ENCODE measurements around the gene LGALS9B. TPM values are rescaled to one million over a fixed set of nuclear protein-coding genes. Genes with fewer than 3 reads are reported as not detected.
"Not testable (repeated sequence)": the region's sequence is repeated elsewhere in the genome, so short reads cannot be mapped to it uniquely, and the experiment has no call there.

Gene LGALS9B
- polyA plus RNA-seq, 1 experiment: not detected

GRCh38 chr17:20464854-20465414, 2.4 kb downstream of the LGALS9B start:
- H3K9me3 ChIP-seq (ENCODE audit: control insufficient read depth, insufficient read depth, low read length); H3K4me3 ChIP-seq (ENCODE audit: low read depth, low read length); CTCF ChIA-PET; H3K27me3 ChIP-seq (ENCODE audit: control insufficient read depth, insufficient read depth, low read length); H3K27ac ChIP-seq (ENCODE audit: low read depth, low read length); POLR2A ChIA-PET; DNase-seq (ENCODE audit: low read depth, low spot score): not testable (repeated sequence)

GRCh38 chr17:20462158-20462557, 5.2 kb downstream of the LGALS9B start:
- H3K9me3 ChIP-seq (ENCODE audit: control insufficient read depth, insufficient read depth, low read length); DNase-seq (ENCODE audit: low read depth, low spot score); H3K27me3 ChIP-seq (ENCODE audit: control insufficient read depth, insufficient read depth, low read length); POLR2A ChIA-PET; H3K27ac ChIP-seq (ENCODE audit: low read depth, low read length); CTCF ChIA-PET; H3K4me3 ChIP-seq (ENCODE audit: low read depth, low read length): not testable (repeated sequence)

GRCh38 chr17:20457848-20458381, 9.4 kb downstream of the LGALS9B start:
- DNase-seq (ENCODE audit: low read depth, low spot score); CTCF ChIA-PET; H3K4me3 ChIP-seq (ENCODE audit: low read depth, low read length); H3K27me3 ChIP-seq (ENCODE audit: control insufficient read depth, insufficient read depth, low read length); H3K9me3 ChIP-seq (ENCODE audit: control insufficient read depth, insufficient read depth, low read length); H3K27ac ChIP-seq (ENCODE audit: low read depth, low read length); POLR2A ChIA-PET: not testable (repeated sequence)

GRCh38 chr17:20455106-20455505, 12.2 kb downstream of the LGALS9B start:
- H3K27me3 ChIP-seq (ENCODE audit: control insufficient read depth, insufficient read depth, low read length); POLR2A ChIA-PET: not testable (repeated sequence)

GRCh38 chr17:20453820-20454434, 13.4 kb downstream of the LGALS9B start:
- CTCF ChIA-PET, POLR2A ChIA-PET: not testable (repeated sequence)

More at GRCh38 chr17:20455106-20455505, 12.2 kb downstream of the LGALS9B start:
- H3K27ac ChIP-seq (ENCODE audit: low read depth, low read length); H3K9me3 ChIP-seq (ENCODE audit: control insufficient read depth, insufficient read depth, low read length); DNase-seq (ENCODE audit: low read depth, low spot score); CTCF ChIA-PET; H3K4me3 ChIP-seq (ENCODE audit: low read depth, low read length): not testable (repeated sequence)

GRCh38 chr17:20450852-20451251, 16.5 kb downstream of the LGALS9B start:
- CTCF ChIA-PET; H3K4me3 ChIP-seq (ENCODE audit: low read depth, low read length); H3K9me3 ChIP-seq (ENCODE audit: control insufficient read depth, insufficient read depth, low read length); H3K27me3 ChIP-seq (ENCODE audit: control insufficient read depth, insufficient read depth, low read length); POLR2A ChIA-PET; H3K27ac ChIP-seq (ENCODE audit: low read depth, low read length); DNase-seq (ENCODE audit: low read depth, low spot score): not testable (repeated sequence)

More at GRCh38 chr17:20453820-20454434, 13.4 kb downstream of the LGALS9B start:
- H3K27me3 ChIP-seq (ENCODE audit: control insufficient read depth, insufficient read depth, low read length); H3K4me3 ChIP-seq (ENCODE audit: low read depth, low read length); H3K9me3 ChIP-seq (ENCODE audit: control insufficient read depth, insufficient read depth, low read length); H3K27ac ChIP-seq (ENCODE audit: low read depth, low read length); DNase-seq (ENCODE audit: low read depth, low spot score): not testable (repeated sequence)

GRCh38 chr17:20447534-20448321, 19.6 kb downstream of the LGALS9B start:
- H3K9me3 ChIP-seq (ENCODE audit: control insufficient read depth, insufficient read depth, low read length); POLR2A ChIA-PET; H3K4me3 ChIP-seq (ENCODE audit: low read depth, low read length); H3K27ac ChIP-seq (ENCODE audit: low read depth, low read length); CTCF ChIA-PET; DNase-seq (ENCODE audit: low read depth, low spot score); H3K27me3 ChIP-seq (ENCODE audit: control insufficient read depth, insufficient read depth, low read length): not testable (repeated sequence)

- CTCF ChIA-PET; H3K9me3 ChIP-seq (ENCODE audit: control insufficient read depth, insufficient read depth, low read length); H3K27ac ChIP-seq (ENCODE audit: low read depth, low read length); POLR2A ChIA-PET; H3K4me3 ChIP-seq (ENCODE audit: low read depth, low read length); DNase-seq (ENCODE audit: low read depth, low spot score); H3K27me3 ChIP-seq (ENCODE audit: control insufficient read depth, insufficient read depth, low read length): not testable (repeated sequence)
- TF ChIP-seq CTCF (IDR thresholded peaks at IDR 0.05; ENCODE audit: low read depth, low read length): peak; percentile 18; the same call in 1 of the 2 replicates
Observed at GRCh38 chr17:20446895-20447294, 20.4 kb downstream of the LGALS9B start.

GRCh38 chr17:20444581-20445236, 22.6 kb downstream of the LGALS9B start:
- POLR2A ChIA-PET; H3K27ac ChIP-seq (ENCODE audit: low read depth, low read length); DNase-seq (ENCODE audit: low read depth, low spot score); H3K4me3 ChIP-seq (ENCODE audit: low read depth, low read length); H3K9me3 ChIP-seq (ENCODE audit: control insufficient read depth, insufficient read depth, low read length); CTCF ChIA-PET; H3K27me3 ChIP-seq (ENCODE audit: control insufficient read depth, insufficient read depth, low read length): not testable (repeated sequence)

- POLR2A ChIA-PET; H3K4me3 ChIP-seq (ENCODE audit: low read depth, low read length); CTCF ChIA-PET; DNase-seq (ENCODE audit: low read depth, low spot score); H3K9me3 ChIP-seq (ENCODE audit: control insufficient read depth, insufficient read depth, low read length); H3K27me3 ChIP-seq (ENCODE audit: control insufficient read depth, insufficient read depth, low read length); H3K27ac ChIP-seq (ENCODE audit: low read depth, low read length): not testable (repeated sequence)
Observed at GRCh38 chr17:20444173-20444572, 23.2 kb downstream of the LGALS9B start.

- H3K27me3 ChIP-seq (ENCODE audit: control insufficient read depth, insufficient read depth, low read length); CTCF ChIA-PET; POLR2A ChIA-PET; H3K9me3 ChIP-seq (ENCODE audit: control insufficient read depth, insufficient read depth, low read length); H3K4me3 ChIP-seq (ENCODE audit: low read depth, low read length); H3K27ac ChIP-seq (ENCODE audit: low read depth, low read length); DNase-seq (ENCODE audit: low read depth, low spot score): not testable (repeated sequence)
Observed at GRCh38 chr17:20443632-20444031, 23.7 kb downstream of the LGALS9B start.

Measured in AG04450 (cell line).